ENCODE results near the gene VCAM1.

DNA sequence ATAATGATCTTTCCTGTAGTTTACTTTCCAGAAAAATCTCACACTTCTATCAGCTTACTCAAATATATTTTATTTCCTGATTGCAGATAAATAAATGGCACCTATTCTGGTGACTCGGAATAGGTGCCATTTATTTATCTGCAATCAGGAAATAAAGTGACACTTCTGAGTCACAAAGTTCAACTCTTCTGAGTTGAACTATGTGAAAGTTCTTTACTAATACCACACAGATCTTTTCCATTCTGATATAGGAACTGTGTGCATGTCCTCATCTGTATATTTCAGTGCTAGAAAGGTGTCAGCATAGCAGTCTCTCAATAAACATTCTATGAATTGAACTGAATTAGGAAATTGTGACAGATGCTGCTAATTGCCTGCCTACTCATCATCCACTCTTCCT lies 4.9 kb upstream of the VCAM1 start:
- TF ChIP-seq EP300 (IDR thresholded peaks at IDR 0.05) (no peak), POLR2A (IDR thresholded peaks at IDR 0.05) (no peak)
- TF ChIP-seq, protein P1, sequence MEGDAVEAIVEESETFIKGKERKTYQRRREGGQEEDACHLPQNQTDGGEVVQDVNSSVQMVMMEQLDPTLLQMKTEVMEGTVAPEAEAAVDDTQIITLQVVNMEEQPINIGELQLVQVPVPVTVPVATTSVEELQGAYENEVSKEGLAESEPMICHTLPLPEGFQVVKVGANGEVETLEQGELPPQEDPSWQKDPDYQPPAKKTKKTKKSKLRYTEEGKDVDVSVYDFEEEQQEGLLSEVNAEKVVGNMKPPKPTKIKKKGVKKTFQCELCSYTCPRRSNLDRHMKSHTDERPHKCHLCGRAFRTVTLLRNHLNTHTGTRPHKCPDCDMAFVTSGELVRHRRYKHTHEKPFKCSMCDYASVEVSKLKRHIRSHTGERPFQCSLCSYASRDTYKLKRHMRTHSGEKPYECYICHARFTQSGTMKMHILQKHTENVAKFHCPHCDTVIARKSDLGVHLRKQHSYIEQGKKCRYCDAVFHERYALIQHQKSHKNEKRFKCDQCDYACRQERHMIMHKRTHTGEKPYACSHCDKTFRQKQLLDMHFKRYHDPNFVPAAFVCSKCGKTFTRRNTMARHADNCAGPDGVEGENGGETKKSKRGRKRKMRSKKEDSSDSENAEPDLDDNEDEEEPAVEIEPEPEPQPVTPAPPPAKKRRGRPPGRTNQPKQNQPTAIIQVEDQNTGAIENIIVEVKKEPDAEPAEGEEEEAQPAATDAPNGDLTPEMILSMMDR (IDR thresholded peaks at IDR 0.05), result no peak
